Neuronal stem cell (in vitro differentiated cells): ENCODE measurements around the gene CAMTA1.
A peak's percentile ranks its signal among the peaks of the same experiment; 100 is the strongest.

Experiments
- DNase-seq: peaks from one replicate; pipeline ENCODE4 v3.0.0-alpha.2; 2013; ENCODE audit warnings: low spot score
- H2AFZ ChIP-seq: one replicate; pipeline ENCODE4 v1.6.1; 2013; ENCODE audit warnings: mild to moderate bottlenecking, low read length, inconsistent platforms
- H2AK5ac ChIP-seq: 2 replicates; pipeline ENCODE4 v1.6.1; 2013; ENCODE audit warnings: low read depth, mild to moderate bottlenecking, inconsistent platforms, low read length, moderate library complexity, mixed read lengths
- H2BK120ac ChIP-seq: 2 replicates; pipeline ENCODE4 v1.6.1; 2013; ENCODE audit warnings: low read depth, mild to moderate bottlenecking, inconsistent platforms, low read length, moderate library complexity, mixed read lengths
- H2BK12ac ChIP-seq: one replicate; pipeline ENCODE4 v1.6.1; 2013; ENCODE audit warnings: low read length, inconsistent platforms
- H2BK15ac ChIP-seq: 2 replicates; pipeline ENCODE4 v1.6.1; 2013; ENCODE audit warnings: mild to moderate bottlenecking, low read length, inconsistent platforms, mixed read lengths
- H2BK5ac ChIP-seq: one replicate; pipeline ENCODE4 v1.6.1; 2013; ENCODE audit warnings: inconsistent platforms, mild to moderate bottlenecking, low read length, moderate library complexity
- H3K14ac ChIP-seq: one replicate; pipeline ENCODE4 v1.6.1; 2013; ENCODE audit warnings: low read length, inconsistent platforms
- H3K18ac ChIP-seq: 2 replicates; pipeline ENCODE4 v1.6.1; 2013; ENCODE audit warnings: low read length, inconsistent platforms
- H3K23ac ChIP-seq: 2 replicates; pipeline ENCODE4 v1.6.1; 2013; ENCODE audit warnings: low read depth, mild to moderate bottlenecking, mixed read lengths, low read length, inconsistent platforms; ENCODE audit not compliant: poor library complexity
- H3K27ac ChIP-seq: replicated peaks from 3 replicates; pipeline ENCODE4 v1.5.1; 2013; ENCODE audit warnings: low read length, inconsistent platforms
- H3K27me3 ChIP-seq, 3 experiments: 2 replicates each; pipeline ENCODE4 v1.6.1; 2013; ENCODE audit warnings: low read length in 3 of 3, mild to moderate bottlenecking in 2 of 3, inconsistent platforms in 1 of 3, low read depth in 1 of 3, mixed read lengths in 1 of 3, moderate library complexity in 1 of 3; ENCODE audit not compliant: control insufficient read depth in 3 of 3, insufficient read depth in 3 of 3
- H3K36me3 ChIP-seq, 2 donors: replicated peaks in 1 of 2; 2 replicates each; pipeline ENCODE4 v1.6.1; 2013; ENCODE audit warnings: low read length in 2 of 2; ENCODE audit not compliant: control insufficient read depth in 2 of 2, insufficient read depth in 2 of 2
- H3K4ac ChIP-seq: 2 replicates; pipeline ENCODE4 v1.6.1; 2013; ENCODE audit warnings: inconsistent platforms, mild to moderate bottlenecking, low read length, moderate library complexity
- H3K4me1 ChIP-seq, 2 donors: 1 replicate in 1 of 2; 2 replicates in 1 of 2; pipeline ENCODE4 v1.6.1; 2013; ENCODE audit warnings: low read length in 2 of 2, low read depth in 1 of 2; ENCODE audit not compliant: control insufficient read depth in 2 of 2, insufficient read depth in 1 of 2
- H3K4me2 ChIP-seq: one replicate; pipeline ENCODE4 v1.6.1; 2013; ENCODE audit warnings: mild to moderate bottlenecking, low read length, inconsistent platforms; ENCODE audit not compliant: insufficient read depth, poor library complexity, severe bottlenecking
- H3K4me3 ChIP-seq, 2 donors: 2 replicates each; pipeline ENCODE4 v1.5.1; 2013; ENCODE audit warnings: low read length in 2 of 2, mild to moderate bottlenecking in 2 of 2, inconsistent platforms in 1 of 2, moderate library complexity in 1 of 2
- H3K79me1 ChIP-seq: one replicate; pipeline ENCODE4 v1.6.1; 2013; ENCODE audit warnings: low read depth, mild to moderate bottlenecking, inconsistent platforms, low read length, moderate library complexity
- H3K9ac ChIP-seq: one replicate; pipeline ENCODE4 v1.6.1; 2013; ENCODE audit warnings: mild to moderate bottlenecking, low read depth, low read length, inconsistent platforms; ENCODE audit not compliant: poor library complexity
- H3K9me3 ChIP-seq, 2 donors: replicated peaks in 1 of 2; 2 replicates each; pipeline versions ENCODE3 to v1.6.1; 2013; ENCODE audit warnings: low read length in 2 of 2, mild to moderate bottlenecking in 2 of 2, inconsistent platforms in 1 of 2, low read depth in 1 of 2, mixed read lengths in 1 of 2, moderate library complexity in 1 of 2; ENCODE audit not compliant: control insufficient read depth in 2 of 2, insufficient read depth in 1 of 2
- H4K8ac ChIP-seq: one replicate; pipeline ENCODE4 v1.6.1; 2013; ENCODE audit warnings: low read depth, mild to moderate bottlenecking, inconsistent platforms, low read length, moderate library complexity
- H4K91ac ChIP-seq: one replicate; pipeline ENCODE4 v1.6.1; 2013; ENCODE audit warnings: low read length, low read depth, mild to moderate bottlenecking, inconsistent platforms; ENCODE audit not compliant: poor library complexity
- WGBS, 2 donors: extraction: QIAGEN DNeasy Blood & Tissue Kit; methylation state at CpG; one replicate each; pipeline ENCODE4 v1.1.7; 2013; ENCODE audit warnings: missing lambda C conversion rate in 2 of 2, mixed read lengths in 1 of 2; ENCODE audit not compliant: insufficient read length in 2 of 2, insufficient replicate concordance in 1 of 2; ENCODE audit errors: extremely low coverage in 2 of 2; 5-methylcytosine and 5-hydroxymethylcytosine counted together

The CAMTA1 gene

DNA sequence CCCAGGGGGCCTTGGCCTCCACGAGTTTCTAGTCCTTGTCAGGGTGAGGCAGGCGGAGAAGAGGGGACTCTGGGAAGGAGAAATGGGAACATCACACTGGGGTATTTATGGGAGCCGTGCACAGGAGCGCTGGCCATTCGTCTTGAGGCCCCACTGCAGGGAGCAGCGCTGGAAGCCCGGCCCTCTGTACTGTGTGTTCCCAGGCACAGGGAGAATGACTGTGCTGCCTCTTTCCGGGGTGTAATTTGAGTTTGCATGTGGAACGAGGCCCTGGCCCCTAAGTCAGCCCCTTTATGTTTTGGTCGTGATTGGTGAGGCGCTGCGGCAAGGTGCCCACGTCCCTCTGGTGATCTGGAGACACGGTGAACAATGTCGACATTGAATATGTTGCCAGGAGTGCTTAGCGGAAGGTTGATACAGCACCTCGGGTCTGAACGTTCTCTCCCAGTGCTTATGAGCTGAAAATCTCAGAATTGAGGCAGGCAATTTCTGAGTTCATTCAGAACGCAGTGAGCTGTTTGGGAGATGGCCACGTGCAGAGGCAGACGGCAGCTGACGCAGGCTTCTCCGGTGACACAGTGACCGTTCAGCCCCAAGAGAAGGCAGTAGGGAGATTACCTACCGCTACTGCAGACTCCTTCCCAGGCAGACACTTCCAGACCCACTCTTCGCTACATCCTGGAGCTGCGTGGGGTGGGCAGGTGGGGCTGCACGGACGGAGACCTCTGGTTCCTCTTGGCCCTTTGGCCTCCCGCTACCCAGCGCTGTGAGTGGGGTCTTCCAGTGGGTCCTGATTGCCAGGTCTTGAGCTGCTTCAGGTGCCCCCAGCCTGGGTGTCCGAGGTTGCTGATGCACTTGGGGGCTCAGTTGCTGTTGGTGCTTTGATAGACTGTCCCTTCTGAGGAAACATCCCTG lies 265.8 kb downstream of the CAMTA1 start:
- H2BK120ac ChIP-seq = no peak overlapping the region
- peaks cover 0 to 16% (median 0%) of the 10 kb centered on the region in 3 experiments for H3K27me3 ChIP-seq
- WGBS, 2 donors = no CpG with 5 or more reads among the region's 32 CpGs

DNA sequence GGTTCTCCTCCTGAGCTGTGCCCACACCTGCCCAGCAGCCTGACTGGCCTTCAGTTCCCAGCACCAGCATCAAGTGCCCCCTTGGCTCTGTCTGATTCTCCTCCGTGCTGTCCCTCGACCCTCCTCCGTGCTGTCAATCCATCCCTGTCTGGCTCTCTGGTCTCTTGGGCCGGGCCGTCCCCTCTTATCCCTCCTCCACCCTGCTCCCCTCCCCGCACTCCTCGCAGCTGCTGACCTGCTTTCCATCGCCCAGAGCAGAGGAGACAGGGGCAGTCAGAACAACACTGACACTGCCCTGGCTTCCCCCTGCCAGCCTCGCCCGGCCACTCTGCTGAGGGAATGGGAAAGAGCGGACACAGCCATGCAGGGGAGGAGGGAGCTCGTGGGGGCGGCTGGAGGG lies 267.4 kb downstream of the CAMTA1 start:
- H3K9me3 ChIP-seq = no peaks in the 10 kb centered on the region
- no peak overlapping the region for H2BK12ac ChIP-seq
- no peak overlapping the region for H3K18ac ChIP-seq
- no peak overlapping the region for H4K91ac ChIP-seq
- no peak overlapping the region for H3K27ac ChIP-seq
- no peak overlapping the region for H2BK15ac ChIP-seq
- H4K8ac ChIP-seq = no peak overlapping the region
- H3K4ac ChIP-seq = no peak overlapping the region
- H3K9ac ChIP-seq = no peak overlapping the region
- DNase-seq = no peak
- no peaks in the 10 kb centered on the region for H3K36me3 ChIP-seq
- H3K4me3 ChIP-seq = no peak overlapping the region
- H3K79me1 ChIP-seq = no peaks in the 10 kb centered on the region
- no peak overlapping the region for H2AFZ ChIP-seq
- no peaks in the 10 kb centered on the region for H3K4me1 ChIP-seq
- no CpG with 5 or more reads among the region's 13 CpGs for WGBS, 2 donors
- H2BK120ac ChIP-seq = no peak overlapping the region
- H3K14ac ChIP-seq = no peak overlapping the region
- H3K23ac ChIP-seq = peak overlapping the region; percentile 75
- H3K27me3 ChIP-seq = peaks cover 0 to 13% (median 0%) of the 10 kb centered on the region in 3 experiments
- no peak overlapping the region for H2BK5ac ChIP-seq
- H2AK5ac ChIP-seq = no peak overlapping the region
- H3K4me2 ChIP-seq = no peak overlapping the region

More for the DNA sequence above, 265.8 kb downstream of the CAMTA1 start:
- Histone ChIP-seq H3K36me3 (no peaks in the 10 kb centered on the region), H2AFZ (no peak overlapping the region), H3K4me1 (no peaks in the 10 kb centered on the region), H2BK12ac (no peak overlapping the region), H4K8ac (no peak overlapping the region), H3K9ac (no peak overlapping the region), H4K91ac (no peak overlapping the region), H3K79me1 (no peaks in the 10 kb centered on the region), H3K4me2 (no peak overlapping the region), H3K23ac (no peak overlapping the region), H3K27ac (no peak overlapping the region), H3K4ac (no peak overlapping the region), H2BK15ac (no peak overlapping the region), H3K18ac (no peak overlapping the region), H3K14ac (peak overlapping the region; percentile 61), H2BK5ac (no peak overlapping the region), H3K9me3 (no peaks in the 10 kb centered on the region), H2AK5ac (no peak overlapping the region), H3K4me3 (no peak overlapping the region)
- no peak for DNase-seq

DNA sequence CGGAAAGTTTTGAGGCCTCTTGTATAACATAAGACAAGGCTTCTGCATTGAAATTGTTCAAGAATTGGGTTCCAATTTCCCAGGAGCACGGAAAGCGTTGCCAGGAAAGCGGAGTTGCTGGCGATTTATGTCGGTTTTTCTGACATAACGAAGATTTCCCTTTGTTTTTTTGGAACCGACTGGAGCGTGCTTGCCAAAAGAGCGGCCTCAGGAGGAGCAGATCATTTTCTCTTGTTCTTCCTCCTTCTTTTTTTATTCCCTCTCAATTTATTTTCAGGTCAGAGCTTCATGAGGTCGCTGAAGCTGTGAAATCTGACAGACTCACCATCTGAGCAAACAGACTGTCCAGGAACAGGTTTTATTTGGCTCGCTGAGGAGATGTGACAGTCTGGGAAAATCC lies 275.5 kb downstream of the CAMTA1 start:
- H4K91ac ChIP-seq = no peak overlapping the region
- H4K8ac ChIP-seq = no peak overlapping the region
- no CpG with 5 or more reads among the region's 12 CpGs for WGBS, 2 donors
- no peak overlapping the region for H2BK15ac ChIP-seq
- H3K14ac ChIP-seq = no peak overlapping the region
- no peak overlapping the region for H2AFZ ChIP-seq
- no peak overlapping the region for H3K4me2 ChIP-seq
- H2AK5ac ChIP-seq = no peak overlapping the region
- no peak overlapping the region for H3K23ac ChIP-seq
- no peak overlapping the region for H3K4me3 ChIP-seq
- H2BK5ac ChIP-seq = no peak overlapping the region
- H3K18ac ChIP-seq = no peak overlapping the region
- peaks cover 0 to 2% (median 0%) of the 10 kb centered on the region in 3 experiments for H3K27me3 ChIP-seq
- no peaks in the 10 kb centered on the region for H3K4me1 ChIP-seq
- H3K27ac ChIP-seq = no peak overlapping the region
- H3K9ac ChIP-seq = no peak overlapping the region
- H2BK12ac ChIP-seq = no peak overlapping the region
- H3K79me1 ChIP-seq = peaks cover 2% of the 10 kb centered on the region
- no peak for DNase-seq
- H3K4ac ChIP-seq = no peak overlapping the region
- no peaks in the 10 kb centered on the region for H3K36me3 ChIP-seq
- H2BK120ac ChIP-seq = no peak overlapping the region
- H3K9me3 ChIP-seq = no peaks in the 10 kb centered on the region

DNA sequence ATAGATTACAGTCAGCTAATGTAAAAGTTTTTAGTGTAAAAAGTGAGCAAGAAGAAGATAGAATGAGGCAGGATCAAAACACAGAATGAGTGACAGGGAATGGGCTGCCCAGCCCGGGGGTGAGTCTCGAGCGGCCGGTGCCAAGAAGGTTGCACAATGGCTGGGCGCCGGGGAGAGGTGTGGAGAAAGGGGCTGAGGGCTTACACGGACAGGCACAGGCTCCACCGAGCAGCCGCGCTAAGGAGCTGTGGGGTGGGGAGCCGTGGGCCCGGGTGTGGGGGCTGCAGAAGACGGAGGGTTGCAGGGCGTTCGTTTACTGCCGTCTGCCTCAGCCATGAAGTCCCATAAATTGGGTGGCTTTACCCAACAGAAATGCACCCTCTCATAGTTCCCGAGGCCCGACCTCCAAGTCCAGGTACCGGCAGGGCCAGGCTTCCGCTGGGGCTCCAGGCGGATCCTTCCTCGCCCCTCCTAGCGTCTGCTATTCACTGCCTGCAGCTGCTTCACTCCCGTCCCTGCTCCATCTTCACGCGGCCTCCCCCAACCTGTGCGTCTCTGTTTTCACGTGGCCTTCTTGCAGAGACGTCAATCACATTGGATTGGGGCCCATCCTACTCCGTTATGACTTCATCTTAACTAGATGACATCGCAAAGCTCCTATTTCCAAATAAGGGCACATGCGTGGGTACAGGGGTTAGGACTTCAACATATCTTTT lies 277.2 kb downstream of the CAMTA1 start:
- no peak for DNase-seq
- WGBS, 2 donors = no CpG with 5 or more reads among the region's 32 CpGs
- Histone ChIP-seq H3K4ac (no peak overlapping the region), H3K79me1 (peaks cover 2% of the 10 kb centered on the region), H3K36me3 (no peaks in the 10 kb centered on the region), H3K4me2 (no peak overlapping the region), H3K18ac (no peak overlapping the region), H3K23ac (no peak overlapping the region), H3K14ac (no peak overlapping the region), H2BK5ac (no peak overlapping the region), H4K91ac (no peak overlapping the region), H3K9me3 (no peaks in the 10 kb centered on the region), H3K27ac (no peak overlapping the region), H2BK12ac (no peak overlapping the region), H3K4me1 (no peaks in the 10 kb centered on the region), H2AK5ac (no peak overlapping the region), H2BK15ac (no peak overlapping the region), H4K8ac (no peak overlapping the region), H2AFZ (no peak overlapping the region), H2BK120ac (peak overlapping the region; percentile 57), H3K27me3 (peaks cover 0 to 11% (median 0%) of the 10 kb centered on the region in 3 experiments), H3K9ac (no peak overlapping the region), H3K4me3 (no peak overlapping the region)
